ENCODE measurements around the gene HOXC9.
A peak's percentile ranks its signal among the peaks of the same experiment; 100 is the strongest.
"Not testable (repeated sequence)": the region's sequence is repeated elsewhere in the genome, so short reads cannot be mapped to it uniquely, and the experiment has no call there.

HOXC9 gene

GRCh38 chr12:54030889-54031471 lies 31.0 kb downstream of the HOXC9 start:
- DNase-seq: no peak

GRCh38 chr12:54031480-54031879 lies 31.5 kb downstream of the HOXC9 start:
- DNase-seq: no peak

GRCh38 chr12:54032086-54032619 lies 32.2 kb downstream of the HOXC9 start:
- DNase-seq: no peak

- peak; percentile 75 for DNase-seq
Observed at GRCh38 chr12:54032627-54033100, 32.7 kb downstream of the HOXC9 start, which contains the start of gene HOXC5. Gene HOXC5 (plus strand): TSS chr12:54033050. CDS start chr12:54033123, 73 bp downstream.

GRCh38 chr12:54033106-54033979 lies 33.4 kb downstream of the HOXC9 start:
- no peak for DNase-seq

- no peak for DNase-seq
Observed at GRCh38 chr12:54033980-54034784, 34.2 kb downstream of the HOXC9 start.

- DNase-seq: no peak
Observed at GRCh38 chr12:54034785-54035310, 34.9 kb downstream of the HOXC9 start.

- DNase-seq: no peak
Observed at GRCh38 chr12:54035568-54036264, 35.8 kb downstream of the HOXC9 start.

- DNase-seq: no peak
Observed at GRCh38 chr12:54036620-54037359, 36.8 kb downstream of the HOXC9 start.

GRCh38 chr12:54037360-54038283 lies 37.7 kb downstream of the HOXC9 start:
- no peak for DNase-seq

- DNase-seq: no peak
Observed at GRCh38 chr12:54038284-54038870, 38.4 kb downstream of the HOXC9 start.

- DNase-seq: no peak
Observed at GRCh38 chr12:54038871-54039414, 39.0 kb downstream of the HOXC9 start.

GRCh38 chr12:54039417-54040147 lies 39.6 kb downstream of the HOXC9 start:
- no peak for DNase-seq

- no peak for DNase-seq
Observed at GRCh38 chr12:54040148-54040494, 40.2 kb downstream of the HOXC9 start.

GRCh38 chr12:54040648-54041047 lies 40.7 kb downstream of the HOXC9 start:
- no peak for DNase-seq

GRCh38 chr12:54041097-54041690 lies 41.2 kb downstream of the HOXC9 start:
- DNase-seq: no peak

GRCh38 chr12:54042033-54042432 lies 42.1 kb downstream of the HOXC9 start:
- DNase-seq: not testable (repeated sequence)

Data from hematopoietic multipotent progenitor cell treated with erythropoietin and hydrocortisone succinate and interleukin-3 and kit ligand, for 4 days (in vitro differentiated cells).